GM12878 (cell line): ENCODE data around the gene SMAD4. TPM values are rescaled to one million over a fixed set of nuclear protein-coding genes. Genes with fewer than 3 reads are reported as not detected.
A peak's percentile ranks its signal among the peaks of the same experiment; 100 is the strongest.

Experiments
- ATAC-seq: fragments of 200-7000 bp; cut with Tn5 transposase; 3 replicates; pipeline ENCODE4 v1.9.1; 2020; ENCODE audit warnings: mild to moderate bottlenecking, moderate library complexity
- BruUV-seq: library from RNA; stranded (reverse); fragments of 400-500 nt; replicated peaks from 2 replicates; lab custom pipeline; 2021; lab: Mats Ljungman, UMichigan
- CTCF ChIA-PET: fragments of 300-600 bp; sonication (Branson Sonifier 250); formaldehyde crosslinking; extraction: SDS; loops from one replicate; lab custom pipeline; 2021; ENCODE audit warnings: inconsistent platforms; lab: Yijun Ruan, JAX
- POLR2A ChIA-PET: fragments of 350-600 bp; formaldehyde crosslinking; extraction: SDS; loops from one replicate; lab custom pipeline; 2021; ENCODE audit warnings: inconsistent platforms; lab: Charles Lee
- RAD21 ChIA-PET: fragments of 300-600 bp; sonication (Branson Sonifier 250); formaldehyde crosslinking; loops from one replicate; lab custom pipeline; 2023; ENCODE audit warnings: antibody characterized with exemption; ENCODE audit not compliant: unreplicated experiment; lab: Charles Lee
- SMC1A ChIA-PET: fragments of 300-600 bp; sonication (Branson Sonifier 250); formaldehyde crosslinking; loops from one replicate; lab custom pipeline; 2023; ENCODE audit not compliant: unreplicated experiment, uncharacterized antibody; lab: Charles Lee
- DNase-seq: peaks from one replicate; pipeline ENCODE4 v3.0.0-alpha.2; 2011; ENCODE audit warnings: low read depth, low spot score
- FAIRE-seq: peaks from 3 replicates; lab custom pipeline; 2011; peaks lifted over from hg19 to GRCh38; lab: Jason Lieb, UNC
- H2AFZ ChIP-seq: 2 replicates; pipeline ENCODE4 v1.6.0; 2011; ENCODE audit warnings: low read depth, low read length, control low read depth; ENCODE audit not compliant: control insufficient read depth
- H3K27ac ChIP-seq: 2 replicates; pipeline ENCODE4 v1.5.1; 2011; ENCODE audit warnings: control low read depth; ENCODE audit not compliant: control insufficient read depth, insufficient read depth
- H3K27me3 ChIP-seq, 2 experiments: replicated peaks in 1 of 2; 2 replicates each; pipeline versions ENCODE4 v1.6.0 to v1.6.1; 2011; ENCODE audit warnings: low read length in 1 of 2; ENCODE audit not compliant: control insufficient read depth in 2 of 2, insufficient read depth in 2 of 2
- H3K36me3 ChIP-seq, 2 experiments: 2 replicates each; pipeline ENCODE4 v1.5.1; 2011; ENCODE audit warnings: low read length in 1 of 2; ENCODE audit not compliant: control insufficient read depth in 2 of 2, insufficient read depth in 2 of 2
- H3K4me1 ChIP-seq: 2 replicates; pipeline ENCODE4 v1.6.1; 2011; ENCODE audit warnings: mild to moderate bottlenecking, low read length, moderate library complexity, mixed read lengths; ENCODE audit not compliant: control insufficient read depth, insufficient read depth
- H3K4me2 ChIP-seq: 2 replicates; pipeline ENCODE4 v1.6.0; 2011; ENCODE audit warnings: control low read depth; ENCODE audit not compliant: control insufficient read depth, insufficient read depth
- H3K4me3 ChIP-seq: fragments of 200-600 bp; sonication (generic); 2 replicates; pipeline ENCODE4 v1.5.1; 2016
- H3K79me2 ChIP-seq: 2 replicates; pipeline ENCODE4 v1.6.0; 2011; ENCODE audit warnings: low read length; ENCODE audit not compliant: control insufficient read depth, insufficient read depth
- H3K9ac ChIP-seq: 2 replicates; pipeline ENCODE4 v1.8.0; 2011; ENCODE audit warnings: low read length, control low read depth, mixed read lengths; ENCODE audit not compliant: control insufficient read depth, insufficient read depth
- H3K9me3 ChIP-seq: replicated peaks from 3 replicates; pipeline ENCODE4 v1.5.1; 2011; ENCODE audit warnings: mild to moderate bottlenecking, low read length; ENCODE audit not compliant: control insufficient read depth, insufficient read depth
- H4K20me1 ChIP-seq: 2 replicates; pipeline ENCODE4 v1.6.0; 2011; ENCODE audit not compliant: control insufficient read depth, insufficient read depth
- BMI1 ChIP-seq: fragments of 450-650 bp; IDR thresholded peaks from 2 replicates; pipeline ENCODE4 v1.6.1; 2016; ENCODE audit warnings: mild to moderate bottlenecking, moderate library complexity, borderline replicate concordance
- DPF2 ChIP-seq: fragments of 450-650 bp; IDR thresholded peaks from 2 replicates; pipeline ENCODE4 v1.6.1; 2017; ENCODE audit warnings: mild to moderate bottlenecking
- IKZF1 ChIP-seq: fragments of 450-650 bp; conservative IDR thresholded peaks from 2 replicates; pipeline ENCODE4 v1.6.1; 2017; ENCODE audit warnings: antibody characterized with exemption, mild to moderate bottlenecking
- MXI1 ChIP-seq: fragments of 150-350 bp; IDR thresholded peaks from 2 replicates; pipeline ENCODE4 v1.6.1; 2011; ENCODE audit warnings: low read depth, mild to moderate bottlenecking, inconsistent platforms, low read length, improper control_type of control experiment
- NR2C2 ChIP-seq: IDR thresholded peaks from 2 replicates; pipeline ENCODE4 v1.6.1; 2011; ENCODE audit warnings: borderline replicate concordance, low read depth; ENCODE audit not compliant: control insufficient read depth, insufficient read length
- SMAD5 ChIP-seq: IDR thresholded peaks from 2 replicates; pipeline ENCODE4 v1.6.1; 2016; ENCODE audit warnings: antibody characterized with exemption, low read depth
- TCF7 ChIP-seq: IDR thresholded peaks from 2 replicates; pipeline ENCODE4 v1.6.1; 2014; ENCODE audit warnings: antibody characterized with exemption, borderline replicate concordance
- ZBED1 ChIP-seq: IDR thresholded peaks from 2 replicates; pipeline ENCODE4 v1.6.1; 2016; ENCODE audit warnings: borderline replicate concordance
- WGBS: methylation state at CpG from one replicate; pipeline ENCODE4 v1.1.6; 2016; ENCODE audit warnings: low lambda C conversion rate; ENCODE audit not compliant: insufficient replicate concordance, insufficient coverage; ENCODE audit errors: missing lambda C conversion rate; 5-methylcytosine and 5-hydroxymethylcytosine counted together
- in situ Hi-C: fragments of 300-500 bp; cut with MboI; formaldehyde crosslinking; loops from 9 replicates; pipeline ENCODE4 v1.14.3; 2018; ENCODE audit warnings: mixed read lengths
- intact Hi-C: fragments of 100-400 bp; cut with micrococcal nuclease; formaldehyde crosslinking; loops from one replicate; pipeline ENCODE4 v1.14.2; 2022; ENCODE audit not compliant: unreplicated experiment
- polyA plus RNA-seq, 11 experiments: library from polyadenylated mRNA; depleted of rRNA in 4 of 11; unstranded in 6 of 11; stranded (reverse) in 5 of 11; fragments of >200 nt; fragmentation: Nextera tagmentation in 4 of 11; fragmentation: Illumina TruSeq in 1 of 11; extraction: Ambion mirVana in 4 of 11; extraction: Trizol in 1 of 11; gene quantifications; 1 replicate in 1 of 11; 2 replicates in 10 of 11; pipeline versions ENCODE4 v1.2.1 to v1.2.3, GENCODE V29; 2011 to 2016; ENCODE audit warnings: inconsistent platforms in 2 of 11, missing spikeins in 2 of 11, low read depth in 1 of 11
- total RNA-seq, 4 experiments: library from RNA; depleted of rRNA in 3 of 4; stranded (reverse); fragments of >200 nt in 3 of 4; fragmentation: Illumina TruSeq in 1 of 4; extraction: Trizol in 1 of 4; gene quantifications; 2 replicates each; pipeline versions ENCODE4 v1.2.1 to v1.2.3, GENCODE V29; 2013 to 2021
- TF ChIP-seq, protein P1 (sequence below): IDR thresholded peaks from 2 replicates; pipeline ENCODE4 v1.6.1; 2012; ENCODE audit warnings: mild to moderate bottlenecking, low read depth, low read length
- TF ChIP-seq, protein P2 (sequence below): fragments of 150-350 bp; IDR thresholded peaks from 2 replicates; pipeline ENCODE4 v1.6.1; 2014; ENCODE audit warnings: mild to moderate bottlenecking, low read depth, low read length
- TF ChIP-seq, protein P3 (sequence below): fragments of 450-650 bp; conservative IDR thresholded peaks from 2 replicates; pipeline ENCODE4 v1.6.1; 2017; ENCODE audit warnings: mild to moderate bottlenecking, moderate library complexity
- TF ChIP-seq, protein P4 (sequence below): IDR thresholded peaks from 2 replicates; pipeline ENCODE4 v1.6.1; 2011; ENCODE audit warnings: borderline replicate concordance, low read depth, mild to moderate bottlenecking, moderate library complexity, mixed read lengths, low read length; ENCODE audit not compliant: insufficient read depth; ENCODE audit errors: extremely low read length
- TF ChIP-seq, protein P5 (sequence below): fragments of 450-650 bp; IDR thresholded peaks from 2 replicates; pipeline ENCODE4 v1.6.1; 2017; ENCODE audit warnings: mild to moderate bottlenecking

The SMAD4 gene
- total and polyA plus RNA-seq, 10 of the 15 experiments (the other 5 are each of a cell fraction or from before 2014, with no cell fraction given), result 9.6 to 99.9 (median 37.5) TPM

DNA sequence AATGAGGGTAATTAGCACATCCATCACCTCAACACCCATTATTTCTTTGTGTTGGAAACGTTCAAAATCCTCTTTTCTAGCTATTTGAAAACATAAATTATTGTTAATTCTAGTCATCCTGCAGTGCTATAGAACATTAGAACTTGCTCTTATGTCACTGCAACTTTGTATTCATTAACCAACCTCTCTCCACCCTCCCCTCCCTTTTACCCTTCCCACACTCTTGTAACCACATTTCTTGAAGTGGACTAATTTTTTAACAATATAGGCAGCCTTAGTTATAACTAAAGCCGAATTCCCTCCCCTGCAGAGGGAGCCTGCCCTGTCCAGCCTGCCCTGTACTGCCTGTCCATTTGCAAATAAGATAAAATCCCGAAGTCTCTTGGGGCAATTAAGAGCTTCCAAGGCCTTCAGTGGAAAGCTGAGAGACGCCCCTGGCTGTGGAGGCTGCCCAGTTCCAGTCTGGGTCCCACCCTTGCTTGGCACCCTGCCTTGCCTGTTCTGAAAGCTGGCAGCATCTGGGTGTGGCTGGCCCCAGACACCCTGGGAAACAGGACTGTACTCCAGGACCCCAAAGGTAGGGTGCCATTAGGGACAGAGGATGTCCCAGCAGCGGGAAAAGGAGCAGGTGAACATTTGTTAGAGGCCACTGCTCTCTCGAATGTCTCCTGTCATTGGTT is 102.4 kb downstream of the SMAD4 start:
- Histone ChIP-seq H3K4me1 (no peaks in the 10 kb centered on the region), H3K36me3 (no peaks in the 10 kb centered on the region), H3K9me3 (no peaks in the 10 kb centered on the region), H3K27me3 (no peaks in the 10 kb centered on the region), H2AFZ (no peak overlapping the region), H3K79me2 (no peaks in the 10 kb centered on the region), H3K4me2 (no peak overlapping the region), H4K20me1 (no peaks in the 10 kb centered on the region), H3K9ac (no peak overlapping the region), H3K27ac (no peak overlapping the region), H3K4me3 (no peak overlapping the region)
- in situ Hi-C loops, result no loop called here
- SMC1A ChIA-PET, result interaction anchor here (0.8 to 1.6 kb wide), 3 partner anchors 18 to 21 kb away, joined by 3 to 4 read pairs (median 3); no protein-coding TSS in a partner anchor
- 41% methylated on average over 6 of the region's 6 CpGs for WGBS
- CTCF ChIA-PET, result interaction anchor here (0.6 to 1.8 kb wide), 2 partner anchors 20 to 60 kb away, joined by 3 to 4 read pairs; no protein-coding TSS in a partner anchor
- FAIRE-seq, result no peak
- peak; percentile 36; the same call in 2 of the 3 replicates for ATAC-seq
- no TSS peak for BruUV-seq
- POLR2A ChIA-PET, result no interaction called here
- RAD21 ChIA-PET, result no interaction called here
- intact Hi-C loops, result no loop called here
- no peak for DNase-seq
- TF ChIP-seq TCF7 (no peak), NR2C2 (no peak), DPF2 (no peak), MXI1 (no peak), SMAD5 (no peak), IKZF1 (no peak), BMI1 (no peak), ZBED1 (no peak)
- TF ChIP-seq, protein P1, sequence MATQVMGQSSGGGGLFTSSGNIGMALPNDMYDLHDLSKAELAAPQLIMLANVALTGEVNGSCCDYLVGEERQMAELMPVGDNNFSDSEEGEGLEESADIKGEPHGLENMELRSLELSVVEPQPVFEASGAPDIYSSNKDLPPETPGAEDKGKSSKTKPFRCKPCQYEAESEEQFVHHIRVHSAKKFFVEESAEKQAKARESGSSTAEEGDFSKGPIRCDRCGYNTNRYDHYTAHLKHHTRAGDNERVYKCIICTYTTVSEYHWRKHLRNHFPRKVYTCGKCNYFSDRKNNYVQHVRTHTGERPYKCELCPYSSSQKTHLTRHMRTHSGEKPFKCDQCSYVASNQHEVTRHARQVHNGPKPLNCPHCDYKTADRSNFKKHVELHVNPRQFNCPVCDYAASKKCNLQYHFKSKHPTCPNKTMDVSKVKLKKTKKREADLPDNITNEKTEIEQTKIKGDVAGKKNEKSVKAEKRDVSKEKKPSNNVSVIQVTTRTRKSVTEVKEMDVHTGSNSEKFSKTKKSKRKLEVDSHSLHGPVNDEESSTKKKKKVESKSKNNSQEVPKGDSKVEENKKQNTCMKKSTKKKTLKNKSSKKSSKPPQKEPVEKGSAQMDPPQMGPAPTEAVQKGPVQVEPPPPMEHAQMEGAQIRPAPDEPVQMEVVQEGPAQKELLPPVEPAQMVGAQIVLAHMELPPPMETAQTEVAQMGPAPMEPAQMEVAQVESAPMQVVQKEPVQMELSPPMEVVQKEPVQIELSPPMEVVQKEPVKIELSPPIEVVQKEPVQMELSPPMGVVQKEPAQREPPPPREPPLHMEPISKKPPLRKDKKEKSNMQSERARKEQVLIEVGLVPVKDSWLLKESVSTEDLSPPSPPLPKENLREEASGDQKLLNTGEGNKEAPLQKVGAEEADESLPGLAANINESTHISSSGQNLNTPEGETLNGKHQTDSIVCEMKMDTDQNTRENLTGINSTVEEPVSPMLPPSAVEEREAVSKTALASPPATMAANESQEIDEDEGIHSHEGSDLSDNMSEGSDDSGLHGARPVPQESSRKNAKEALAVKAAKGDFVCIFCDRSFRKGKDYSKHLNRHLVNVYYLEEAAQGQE, result no peak
- TF ChIP-seq, protein P2, sequence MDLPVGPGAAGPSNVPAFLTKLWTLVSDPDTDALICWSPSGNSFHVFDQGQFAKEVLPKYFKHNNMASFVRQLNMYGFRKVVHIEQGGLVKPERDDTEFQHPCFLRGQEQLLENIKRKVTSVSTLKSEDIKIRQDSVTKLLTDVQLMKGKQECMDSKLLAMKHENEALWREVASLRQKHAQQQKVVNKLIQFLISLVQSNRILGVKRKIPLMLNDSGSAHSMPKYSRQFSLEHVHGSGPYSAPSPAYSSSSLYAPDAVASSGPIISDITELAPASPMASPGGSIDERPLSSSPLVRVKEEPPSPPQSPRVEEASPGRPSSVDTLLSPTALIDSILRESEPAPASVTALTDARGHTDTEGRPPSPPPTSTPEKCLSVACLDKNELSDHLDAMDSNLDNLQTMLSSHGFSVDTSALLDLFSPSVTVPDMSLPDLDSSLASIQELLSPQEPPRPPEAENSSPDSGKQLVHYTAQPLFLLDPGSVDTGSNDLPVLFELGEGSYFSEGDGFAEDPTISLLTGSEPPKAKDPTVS, result no peak
- TF ChIP-seq, protein P3, sequence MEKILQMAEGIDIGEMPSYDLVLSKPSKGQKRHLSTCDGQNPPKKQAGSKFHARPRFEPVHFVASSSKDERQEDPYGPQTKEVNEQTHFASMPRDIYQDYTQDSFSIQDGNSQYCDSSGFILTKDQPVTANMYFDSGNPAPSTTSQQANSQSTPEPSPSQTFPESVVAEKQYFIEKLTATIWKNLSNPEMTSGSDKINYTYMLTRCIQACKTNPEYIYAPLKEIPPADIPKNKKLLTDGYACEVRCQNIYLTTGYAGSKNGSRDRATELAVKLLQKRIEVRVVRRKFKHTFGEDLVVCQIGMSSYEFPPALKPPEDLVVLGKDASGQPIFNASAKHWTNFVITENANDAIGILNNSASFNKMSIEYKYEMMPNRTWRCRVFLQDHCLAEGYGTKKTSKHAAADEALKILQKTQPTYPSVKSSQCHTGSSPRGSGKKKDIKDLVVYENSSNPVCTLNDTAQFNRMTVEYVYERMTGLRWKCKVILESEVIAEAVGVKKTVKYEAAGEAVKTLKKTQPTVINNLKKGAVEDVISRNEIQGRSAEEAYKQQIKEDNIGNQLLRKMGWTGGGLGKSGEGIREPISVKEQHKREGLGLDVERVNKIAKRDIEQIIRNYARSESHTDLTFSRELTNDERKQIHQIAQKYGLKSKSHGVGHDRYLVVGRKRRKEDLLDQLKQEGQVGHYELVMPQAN, result no peak
- TF ChIP-seq, protein P4, sequence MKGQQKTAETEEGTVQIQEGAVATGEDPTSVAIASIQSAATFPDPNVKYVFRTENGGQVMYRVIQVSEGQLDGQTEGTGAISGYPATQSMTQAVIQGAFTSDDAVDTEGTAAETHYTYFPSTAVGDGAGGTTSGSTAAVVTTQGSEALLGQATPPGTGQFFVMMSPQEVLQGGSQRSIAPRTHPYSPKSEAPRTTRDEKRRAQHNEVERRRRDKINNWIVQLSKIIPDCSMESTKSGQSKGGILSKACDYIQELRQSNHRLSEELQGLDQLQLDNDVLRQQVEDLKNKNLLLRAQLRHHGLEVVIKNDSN, result no peak
- TF ChIP-seq, protein P5, sequence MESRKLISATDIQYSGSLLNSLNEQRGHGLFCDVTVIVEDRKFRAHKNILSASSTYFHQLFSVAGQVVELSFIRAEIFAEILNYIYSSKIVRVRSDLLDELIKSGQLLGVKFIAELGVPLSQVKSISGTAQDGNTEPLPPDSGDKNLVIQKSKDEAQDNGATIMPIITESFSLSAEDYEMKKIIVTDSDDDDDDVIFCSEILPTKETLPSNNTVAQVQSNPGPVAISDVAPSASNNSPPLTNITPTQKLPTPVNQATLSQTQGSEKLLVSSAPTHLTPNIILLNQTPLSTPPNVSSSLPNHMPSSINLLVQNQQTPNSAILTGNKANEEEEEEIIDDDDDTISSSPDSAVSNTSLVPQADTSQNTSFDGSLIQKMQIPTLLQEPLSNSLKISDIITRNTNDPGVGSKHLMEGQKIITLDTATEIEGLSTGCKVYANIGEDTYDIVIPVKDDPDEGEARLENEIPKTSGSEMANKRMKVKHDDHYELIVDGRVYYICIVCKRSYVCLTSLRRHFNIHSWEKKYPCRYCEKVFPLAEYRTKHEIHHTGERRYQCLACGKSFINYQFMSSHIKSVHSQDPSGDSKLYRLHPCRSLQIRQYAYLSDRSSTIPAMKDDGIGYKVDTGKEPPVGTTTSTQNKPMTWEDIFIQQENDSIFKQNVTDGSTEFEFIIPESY, result no peak
